GM12864 (cell line): ENCODE data around the gene ZMYM3.
"Not testable (repeated sequence)": the region's sequence is repeated elsewhere in the genome, so short reads cannot be mapped to it uniquely, and the experiment has no call there.

Experiments used
- DNase-seq: peaks from one replicate; pipeline ENCODE4 v3.0.0-alpha.2; 2011; ENCODE audit warnings: low read depth
- H3K4me3 ChIP-seq: 2 replicates; pipeline ENCODE4 v1.5.1; 2011; ENCODE audit warnings: mild to moderate bottlenecking, low read depth, low read length, control low read depth
- TF ChIP-seq, protein P1 (sequence below): IDR thresholded peaks from 2 replicates; pipeline ENCODE4 v1.5.1; 2011; ENCODE audit warnings: low read depth, mild to moderate bottlenecking, moderate library complexity, low read length, control low read depth, inconsistent platforms; ENCODE audit errors: missing control alignments

ZMYM3 gene

DNA sequence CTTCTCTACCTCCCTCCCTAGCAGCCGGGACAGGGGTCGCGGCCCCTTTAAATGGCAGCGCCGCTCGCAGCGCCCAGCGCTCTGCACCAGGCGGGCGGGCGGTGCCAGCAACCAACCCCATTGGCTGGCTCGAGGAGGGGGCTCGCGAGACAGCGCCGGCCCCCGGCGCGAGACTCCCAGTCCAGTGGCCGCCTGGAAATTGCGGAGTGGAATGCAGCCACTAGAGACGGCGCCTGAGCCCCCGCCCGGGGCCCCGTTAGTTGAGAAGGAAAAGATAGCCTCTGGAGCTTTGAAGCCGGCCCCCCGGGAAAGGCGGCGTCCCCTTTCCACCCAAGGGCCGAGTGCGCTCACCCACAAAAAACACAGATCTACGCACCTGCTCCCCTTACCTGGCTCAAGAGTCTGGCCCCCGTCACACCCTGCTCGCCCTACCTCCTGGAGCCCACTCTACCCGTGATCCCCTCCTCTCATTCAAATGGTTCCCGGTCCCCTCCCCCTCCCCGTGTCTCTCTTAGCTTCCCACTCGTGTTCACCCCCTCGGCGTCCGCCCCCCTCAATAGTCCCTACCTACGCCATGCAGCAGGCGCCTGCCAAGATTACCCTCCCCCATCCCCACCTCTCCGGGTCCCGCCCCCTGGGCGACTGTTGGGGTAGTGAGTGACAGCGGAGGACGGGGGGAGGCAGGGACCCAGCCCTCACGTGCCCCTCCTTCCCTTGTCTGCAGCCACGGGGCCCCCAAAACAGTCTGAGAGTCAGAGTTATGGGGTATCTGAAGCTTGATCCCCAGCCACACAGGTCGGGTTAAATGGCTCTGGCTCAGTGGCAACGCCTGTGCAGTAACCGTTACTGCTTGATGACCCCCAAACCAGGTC is at the start of gene ZMYM3:
Gene ZMYM3 (minus strand): TSS at position 49 of the 872 bp plus-strand sequence. CDS start 885 bp downstream, outside the sequence.
- TF ChIP-seq, protein P1, sequence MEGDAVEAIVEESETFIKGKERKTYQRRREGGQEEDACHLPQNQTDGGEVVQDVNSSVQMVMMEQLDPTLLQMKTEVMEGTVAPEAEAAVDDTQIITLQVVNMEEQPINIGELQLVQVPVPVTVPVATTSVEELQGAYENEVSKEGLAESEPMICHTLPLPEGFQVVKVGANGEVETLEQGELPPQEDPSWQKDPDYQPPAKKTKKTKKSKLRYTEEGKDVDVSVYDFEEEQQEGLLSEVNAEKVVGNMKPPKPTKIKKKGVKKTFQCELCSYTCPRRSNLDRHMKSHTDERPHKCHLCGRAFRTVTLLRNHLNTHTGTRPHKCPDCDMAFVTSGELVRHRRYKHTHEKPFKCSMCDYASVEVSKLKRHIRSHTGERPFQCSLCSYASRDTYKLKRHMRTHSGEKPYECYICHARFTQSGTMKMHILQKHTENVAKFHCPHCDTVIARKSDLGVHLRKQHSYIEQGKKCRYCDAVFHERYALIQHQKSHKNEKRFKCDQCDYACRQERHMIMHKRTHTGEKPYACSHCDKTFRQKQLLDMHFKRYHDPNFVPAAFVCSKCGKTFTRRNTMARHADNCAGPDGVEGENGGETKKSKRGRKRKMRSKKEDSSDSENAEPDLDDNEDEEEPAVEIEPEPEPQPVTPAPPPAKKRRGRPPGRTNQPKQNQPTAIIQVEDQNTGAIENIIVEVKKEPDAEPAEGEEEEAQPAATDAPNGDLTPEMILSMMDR = no peak
- peak within 1 kb of the TSS; percentile 83 for H3K4me3 ChIP-seq
- DNase-seq = peak; percentile 41

DNA sequence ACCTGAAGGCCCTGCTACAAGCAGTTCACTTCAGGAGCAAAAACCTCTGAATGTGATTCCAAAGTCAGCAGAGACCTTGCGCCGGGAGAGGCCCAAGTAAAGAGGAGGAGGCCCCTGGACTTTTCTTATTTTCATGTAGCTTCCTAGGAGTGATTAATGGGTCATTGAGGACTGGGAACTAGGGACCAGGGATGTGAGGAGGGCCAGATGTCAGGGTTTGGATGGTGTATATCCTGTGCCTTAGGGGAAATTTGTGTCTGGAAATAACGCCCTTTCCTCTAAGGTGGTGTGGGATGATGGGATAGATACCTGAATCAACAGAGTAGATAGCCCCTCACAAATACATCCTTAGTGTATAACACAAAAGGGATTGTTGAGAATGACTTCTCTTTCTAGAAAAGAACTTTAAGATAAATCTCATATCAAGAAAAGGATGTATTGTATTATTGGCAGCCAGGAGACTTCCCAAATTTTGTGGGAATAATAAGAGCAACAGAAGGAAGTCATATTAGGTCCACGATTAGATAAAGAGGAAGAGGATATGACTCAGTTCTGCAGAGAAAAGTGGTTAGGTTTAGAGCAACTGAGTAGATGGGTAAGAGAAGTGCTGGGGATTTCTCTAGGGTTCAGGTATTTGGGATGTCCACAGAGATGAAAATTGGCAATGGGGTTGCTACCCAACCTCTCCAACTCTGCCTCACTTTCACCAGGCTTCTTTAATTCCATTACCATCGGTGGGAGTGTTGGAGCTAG is 48.7 kb upstream of the ZMYM3 start:
- H3K4me3 ChIP-seq = no peak overlapping the region
- TF ChIP-seq, protein P1 = no peak
- no peak for DNase-seq

DNA sequence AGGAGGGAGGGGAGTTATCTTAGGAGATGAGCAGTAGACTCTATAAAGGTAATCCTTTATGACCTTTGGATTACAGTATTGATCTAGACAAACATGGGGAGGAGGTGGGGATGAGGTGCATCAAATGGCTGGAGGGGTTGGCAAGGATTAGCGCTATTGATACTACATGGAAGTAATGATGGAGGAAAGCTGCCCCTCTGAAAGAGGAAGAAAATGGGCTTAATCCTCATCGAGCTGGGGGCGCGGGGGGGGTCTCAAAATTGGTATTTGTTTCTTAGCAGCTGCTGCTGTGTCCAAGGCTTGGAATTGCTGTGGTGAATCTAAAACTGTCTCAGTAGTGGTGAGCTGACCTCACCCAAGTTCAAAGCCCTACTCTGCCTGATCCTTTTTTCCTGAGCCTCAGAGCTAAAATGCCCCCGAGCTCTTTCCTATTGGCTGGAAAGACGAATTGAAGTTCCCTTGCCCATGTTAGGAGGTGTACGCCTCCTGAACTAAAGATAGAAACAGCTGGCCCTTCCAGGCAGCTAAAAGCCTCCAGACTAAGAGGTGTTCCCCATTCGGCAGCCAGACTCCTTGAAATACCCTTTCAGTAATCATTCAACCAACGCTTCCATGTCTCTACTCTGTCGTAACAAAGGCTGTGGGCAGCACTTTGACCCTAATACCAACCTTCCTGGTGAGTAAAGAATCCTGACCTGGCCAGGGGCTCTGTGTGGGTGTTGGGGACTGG is 47.4 kb upstream of the ZMYM3 start, which contains the start of gene ITGB1BP2:
Gene ITGB1BP2 (plus strand): TSS at position 556 of the 730 bp plus-strand sequence. CDS start 57 bp downstream, at position 613.
- no peak within 1 kb of the TSS for H3K4me3 ChIP-seq
- no peak for DNase-seq
- TF ChIP-seq, protein P1 = no peak

DNA sequence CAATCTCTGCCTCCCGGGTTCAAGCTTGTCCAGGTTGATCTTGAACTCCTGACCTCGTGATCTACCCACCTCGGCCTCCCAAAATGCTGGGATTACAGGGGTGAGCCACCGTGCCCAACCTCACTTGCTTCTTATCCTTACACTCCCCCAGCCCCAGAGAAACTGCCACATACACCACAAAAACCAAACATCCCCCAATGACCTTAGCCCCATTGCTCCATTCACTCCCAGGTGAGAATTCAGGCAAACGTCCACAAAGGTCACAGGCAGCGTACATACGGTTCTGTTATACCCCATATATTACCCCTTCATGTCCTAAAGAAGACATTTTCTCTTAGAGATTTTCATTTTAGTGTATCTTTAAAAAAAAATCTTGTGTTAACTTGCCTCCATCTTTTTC is 46.6 kb upstream of the ZMYM3 start:
- not testable (repeated sequence) for H3K4me3 ChIP-seq, DNase-seq

DNA sequence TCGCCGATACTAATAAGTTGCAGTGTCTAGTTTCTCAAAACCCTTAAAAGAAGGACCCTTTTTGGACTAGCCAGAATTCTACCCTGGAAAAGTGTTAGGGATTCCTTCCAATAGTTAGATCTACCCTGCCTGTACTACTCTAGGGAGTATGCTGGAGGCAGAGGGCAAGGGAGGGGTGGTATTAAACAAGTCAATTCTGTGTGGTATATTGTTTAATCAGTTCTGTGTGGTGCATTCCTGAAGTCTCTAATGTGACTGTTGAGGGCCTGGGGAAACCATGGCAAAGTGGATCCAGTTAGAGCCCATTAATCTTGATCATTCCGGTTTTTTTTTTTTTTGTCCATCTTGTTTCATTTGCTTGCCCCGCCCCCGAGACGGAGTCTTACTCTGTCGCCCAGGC is 46.1 kb upstream of the ZMYM3 start:
- DNase-seq, H3K4me3 ChIP-seq: not testable (repeated sequence)

DNA sequence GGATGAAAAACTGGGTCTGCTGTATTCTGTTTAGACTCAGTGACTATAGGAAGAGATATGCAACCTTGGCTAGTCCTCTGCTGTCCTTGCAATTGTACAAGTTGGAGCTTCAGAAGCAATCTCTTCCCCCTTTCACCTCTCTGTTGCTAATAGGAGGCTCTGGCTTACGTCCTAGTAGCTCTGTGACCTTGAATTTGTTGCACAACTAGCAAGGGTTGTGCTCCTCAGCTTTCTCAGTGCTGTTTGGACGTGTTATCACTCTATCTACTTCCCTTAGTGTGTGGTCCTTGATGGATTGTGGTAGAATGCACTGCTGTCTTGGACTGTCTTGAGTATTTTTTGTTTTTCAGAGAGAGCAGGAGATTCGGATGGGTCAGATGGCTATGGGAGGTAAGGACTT is 44.2 kb upstream of the ZMYM3 start:
- DNase-seq = no peak
- TF ChIP-seq, protein P1 = no peak
- H3K4me3 ChIP-seq = no peak overlapping the region

DNA sequence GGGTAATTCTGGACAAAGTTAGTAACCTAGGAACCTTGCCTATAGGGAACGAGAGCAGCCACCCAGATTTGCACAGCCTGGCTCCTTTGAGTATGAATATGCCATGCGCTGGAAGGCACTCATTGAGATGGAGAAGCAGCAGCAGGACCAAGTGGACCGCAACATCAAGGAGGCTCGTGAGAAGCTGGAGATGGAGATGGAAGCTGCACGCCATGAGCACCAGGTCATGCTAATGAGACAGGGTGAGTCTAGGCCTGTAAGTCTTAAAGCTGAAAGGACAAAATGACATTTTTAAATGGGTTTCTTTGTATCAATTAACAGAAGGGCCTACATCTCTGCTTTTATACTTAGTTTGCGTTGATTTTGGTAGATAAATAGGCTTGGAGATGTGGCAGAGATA is 42.9 kb upstream of the ZMYM3 start:
- no peak for DNase-seq
- no peak overlapping the region for H3K4me3 ChIP-seq
- TF ChIP-seq, protein P1 = no peak
